ENCODE results near the gene CD6. TPM values are rescaled to one million over a fixed set of nuclear protein-coding genes. Genes with fewer than 3 reads are reported as not detected.

CD6 gene
- total RNA-seq, 1 donor from 2014 or later, result 0.70 TPM

GRCh38 chr11:61000426-61000825, 28.9 kb downstream of the CD6 start:
- Mint-ChIP-seq H3K4me3 (no peak overlapping the region), H3K9me3 (no peaks in the 10 kb centered on the region), H3K36me3 (no peaks in the 10 kb centered on the region), H3K27ac (no peak overlapping the region), H3K4me1 (ENCODE audit: unreplicated experiment) (peaks cover 19% of the 10 kb centered on the region), H3K27me3 (peaks cover 11% of the 10 kb centered on the region)
- no peak for DNase-seq (ENCODE audit: extremely low spot score, unreplicated experiment)
- no peak for TF ChIP-seq CTCF (conservative IDR thresholded peaks at IDR 0.05)

- Mint-ChIP-seq H3K36me3 (no peaks in the 10 kb centered on the region), H3K27ac (no peak overlapping the region), H3K27me3 (peaks cover 20% of the 10 kb centered on the region), H3K9me3 (no peaks in the 10 kb centered on the region), H3K4me3 (no peak overlapping the region), H3K4me1 (ENCODE audit: unreplicated experiment) (peaks cover 19% of the 10 kb centered on the region)
- TF ChIP-seq CTCF (conservative IDR thresholded peaks at IDR 0.05), result no peak
- DNase-seq (ENCODE audit: extremely low spot score, unreplicated experiment), result no peak
Observed at GRCh38 chr11:61001931-61002330, 30.5 kb downstream of the CD6 start.

GRCh38 chr11:61002598-61002997, 31.1 kb downstream of the CD6 start:
- no peak for TF ChIP-seq CTCF (conservative IDR thresholded peaks at IDR 0.05)
- Mint-ChIP-seq H3K36me3 (no peaks in the 10 kb centered on the region), H3K27ac (no peak overlapping the region), H3K9me3 (no peaks in the 10 kb centered on the region), H3K4me1 (ENCODE audit: unreplicated experiment) (peaks cover 19% of the 10 kb centered on the region), H3K4me3 (no peak overlapping the region), H3K27me3 (peaks cover 20% of the 10 kb centered on the region)
- no peak for DNase-seq (ENCODE audit: extremely low spot score, unreplicated experiment)

GRCh38 chr11:61004180-61004611, 32.7 kb downstream of the CD6 start:
- Mint-ChIP-seq H3K4me1 (ENCODE audit: unreplicated experiment) (peaks cover 19% of the 10 kb centered on the region), H3K9me3 (no peaks in the 10 kb centered on the region), H3K27ac (peak overlapping the region; percentile 74), H3K27me3 (peaks cover 28% of the 10 kb centered on the region), H3K4me3 (no peak overlapping the region), H3K36me3 (no peaks in the 10 kb centered on the region)
- DNase-seq (ENCODE audit: extremely low spot score, unreplicated experiment), result no peak
- TF ChIP-seq CTCF (conservative IDR thresholded peaks at IDR 0.05), result no peak

GRCh38 chr11:61004761-61005181, 33.3 kb downstream of the CD6 start:
- Mint-ChIP-seq H3K4me3 (no peak overlapping the region), H3K36me3 (no peaks in the 10 kb centered on the region), H3K9me3 (no peaks in the 10 kb centered on the region), H3K4me1 (ENCODE audit: unreplicated experiment) (peaks cover 19% of the 10 kb centered on the region), H3K27ac (peak overlapping the region; percentile 74), H3K27me3 (peaks cover 30% of the 10 kb centered on the region)
- DNase-seq (ENCODE audit: extremely low spot score, unreplicated experiment), result no peak
- no peak for TF ChIP-seq CTCF (conservative IDR thresholded peaks at IDR 0.05)
